Activated B cell treated with CpG ODN at 0.5 μM for 24 hours (primary cell): ENCODE measurements around the gene INPP5F. TPM values are rescaled to one million over a fixed set of nuclear protein-coding genes. Genes with fewer than 3 reads are reported as not detected.

Source experiments
- ATAC-seq: fragments of 200-7000 bp; cut with Tn5 transposase; one replicate; pipeline ENCODE4 v1.10.0; 2021; ENCODE audit warnings: low read depth, mild to moderate bottlenecking, moderate library complexity
- CTCF ChIA-PET: fragments of 350-600 bp; sonication (Branson Sonifier 250); formaldehyde crosslinking; loops from one replicate; lab custom pipeline; 2021; ENCODE audit warnings: antibody characterized with exemption; lab: Charles Lee
- POLR2A ChIA-PET: fragments of 350-600 bp; sonication (Branson Sonifier 250); formaldehyde crosslinking; loops from one replicate; lab custom pipeline; 2021; ENCODE audit warnings: antibody characterized with exemption; lab: Charles Lee
- DNase-seq: peaks from one replicate; pipeline ENCODE4 v3.0.0; 2022
- H3K27ac Mint-ChIP-seq: one replicate; pipeline ENCODE4 v1.8.0; 2020; ENCODE audit warnings: mixed read lengths
- H3K27me3 Mint-ChIP-seq: one replicate; pipeline ENCODE4 v1.8.0; 2021; ENCODE audit warnings: mixed read lengths
- H3K36me3 Mint-ChIP-seq: one replicate; pipeline ENCODE4 v1.8.0; 2021; ENCODE audit warnings: low read depth, mixed read lengths
- H3K4me1 Mint-ChIP-seq: one replicate; pipeline ENCODE4 v1.8.0; 2021; ENCODE audit warnings: mixed read lengths
- H3K4me3 Mint-ChIP-seq: one replicate; pipeline ENCODE4 v1.8.0; 2020; ENCODE audit warnings: mild to moderate bottlenecking, mixed read lengths
- H3K9me3 Mint-ChIP-seq: one replicate; pipeline ENCODE4 v1.8.0; 2020; ENCODE audit warnings: mixed read lengths
- CTCF ChIP-seq: fragments of 200-600 bp; IDR thresholded peaks from one replicate; pipeline ENCODE4 v1.8.0; 2022; ENCODE audit warnings: antibody characterized with exemption, mild to moderate bottlenecking
- intact Hi-C: fragments of 100-400 bp; cut with micrococcal nuclease; formaldehyde crosslinking; loops from one replicate; pipeline ENCODE4 v1.15.1; 2024
- total RNA-seq: library from RNA; stranded (reverse); gene quantifications from 2 replicates; pipeline ENCODE4 v1.2.3, GENCODE V29; 2022

Gene INPP5F
- total RNA-seq, 1 donor from 2014 or later: 53.5 TPM

GRCh38 chr10:119747940-119748339 is 22.1 kb downstream of the INPP5F start:
- no peak overlapping the region for H3K4me3 Mint-ChIP-seq
- ChIA-PET CTCF (interaction anchor here (4.5 to 5.3 kb wide), 2 partner anchors 61 to 112 kb away, joined by 61 to 90 read pairs; no protein-coding TSS in a partner anchor), POLR2A (interaction anchor here (0.6 to 1.0 kb wide), 4 partner anchors 16 to 60 kb away, joined by 3 to 6 read pairs (median 3); no protein-coding TSS in a partner anchor)
- H3K27me3 Mint-ChIP-seq: no peaks in the 10 kb centered on the region
- peaks cover 45% of the 10 kb centered on the region for H3K4me1 Mint-ChIP-seq
- no peak for DNase-seq
- H3K27ac Mint-ChIP-seq: no peak overlapping the region
- no peak for TF ChIP-seq CTCF
- H3K36me3 Mint-ChIP-seq: peaks cover 20% of the 10 kb centered on the region
- ATAC-seq: no peak
- intact Hi-C loops: no loop called here
- no peaks in the 10 kb centered on the region for H3K9me3 Mint-ChIP-seq

GRCh38 chr10:119748871-119749270 is 23.0 kb downstream of the INPP5F start:
- intact Hi-C loops: no loop called here
- no peak overlapping the region for H3K27ac Mint-ChIP-seq
- DNase-seq (no peak), ATAC-seq (no peak)
- ChIA-PET POLR2A (interaction anchor here (1.0 kb wide), 1 partner anchor 24 kb away, joined by 3 read pairs; no protein-coding TSS in a partner anchor), CTCF (interaction anchor here (4.5 to 5.3 kb wide), 2 partner anchors 62 to 111 kb away, joined by 61 to 90 read pairs; no protein-coding TSS in a partner anchor)
- H3K4me3 Mint-ChIP-seq: no peak overlapping the region
- no peak for TF ChIP-seq CTCF
- no peaks in the 10 kb centered on the region for H3K9me3 Mint-ChIP-seq
- no peaks in the 10 kb centered on the region for H3K27me3 Mint-ChIP-seq
- H3K36me3 Mint-ChIP-seq: peaks cover 25% of the 10 kb centered on the region
- peaks cover 48% of the 10 kb centered on the region for H3K4me1 Mint-ChIP-seq

GRCh38 chr10:119749455-119749854 is 23.6 kb downstream of the INPP5F start:
- POLR2A ChIA-PET: interaction anchor here (1.8 to 2.0 kb wide), 2 partner anchors 21 to 44 kb away, joined by 6 to 14 read pairs; no protein-coding TSS in a partner anchor
- intact Hi-C loops: no loop called here
- DNase-seq (no peak), ATAC-seq (no peak)
- no peak overlapping the region for H3K27ac Mint-ChIP-seq
- H3K9me3 Mint-ChIP-seq: no peaks in the 10 kb centered on the region
- peaks cover 47% of the 10 kb centered on the region for H3K4me1 Mint-ChIP-seq
- CTCF ChIA-PET: interaction anchor here (0.6 to 5.3 kb wide), 7 partner anchors 15 to 589 kb away, joined by 4 to 90 read pairs (median 19); partner anchors contain the start of gene INPP5F
- no peaks in the 10 kb centered on the region for H3K27me3 Mint-ChIP-seq
- no peak for TF ChIP-seq CTCF
- H3K4me3 Mint-ChIP-seq: no peak overlapping the region
- peaks cover 26% of the 10 kb centered on the region for H3K36me3 Mint-ChIP-seq

GRCh38 chr10:119750391-119751230 is 24.8 kb downstream of the INPP5F start:
- DNase-seq (no peak), ATAC-seq (peak; percentile 96)
- CTCF ChIA-PET: interaction anchor here (0.7 to 5.3 kb wide), 36 partner anchors 10 to 588 kb away, joined by 3 to 90 read pairs (median 5); partner anchors contain the start of genes INPP5F and SEC23IP
- TF ChIP-seq CTCF: peak; percentile 38
- Mint-ChIP-seq H3K4me1 (peaks cover 43% of the 10 kb centered on the region), H3K27ac (peak overlapping the region; percentile 86), H3K36me3 (peaks cover 24% of the 10 kb centered on the region), H3K4me3 (peak overlapping the region; percentile 69), H3K9me3 (no peaks in the 10 kb centered on the region), H3K27me3 (no peaks in the 10 kb centered on the region)
- POLR2A ChIA-PET: interaction anchor here (0.6 to 2.4 kb wide), 9 partner anchors 22 to 208 kb away, joined by 3 to 14 read pairs (median 5); partner anchors contain the start of genes INPP5F, RGS10 and SEC23IP
- intact Hi-C loops: loop anchor here (1.0 to 5.0 kb wide), 8 partner anchors 24 to 587 kb away; partner anchors contain the start of gene INPP5F
